Left cardiac atrium (tissue), 4 donors: ENCODE data around the gene CSNK1G1. TPM values are rescaled to one million over a fixed set of nuclear protein-coding genes. Genes with fewer than 3 reads are reported as not detected.
A peak's percentile ranks its signal among the peaks of the same experiment; 100 is the strongest.
"Not testable (repeated sequence)": the region's sequence is repeated elsewhere in the genome, so short reads cannot be mapped to it uniquely, and the experiment has no call there.

ENCODE experiments used
- ATAC-seq, 2 donors: fragments of 200-7000 bp; cut with Tn5 transposase; one replicate each; pipeline ENCODE4 v1.9.1; 2020; ENCODE audit warnings: mild to moderate bottlenecking in 2 of 2, moderate library complexity in 2 of 2
- DNase-seq: peaks from one replicate; pipeline ENCODE4 v3.0.0-alpha.2; 2020
- intact Hi-C, 2 donors: fragments of 100-400 bp; cut with DNase I; formaldehyde crosslinking; loops; one replicate each; pipeline versions ENCODE4 v1.14.1 to v1.15.1; 2022 to 2023
- long read RNA-seq: library from polyadenylated mRNA; unstranded; transcript quantifications from one replicate; pipeline ENCODE4 v2.0.0, GENCODE V29; 2021
- total RNA-seq, 2 donors: library from RNA; stranded (reverse); fragmentation: NEBNext Ultra II Directional; extraction: Animal tissue kit (Norgen Biotek cat#: 25700); gene quantifications; one replicate each; pipeline ENCODE4 v1.2.1, GENCODE V29; 2021
- donor health status: DM: no; HTN: yes; CAD: no.
- donor health status: DM: no; HTN: yes; CAD: no; lungs with severe emphysema.
- donor health status: DM: yes; HTN: yes; CAD: no.
- donor health status: Dilated cardiomyopathy.

CSNK1G1 gene
- 1 to 10 TPM; 8.6 to 9.7 TPM for total RNA-seq
- long read RNA-seq, full-length matches to known transcripts = 5 of 6 reads
- long read RNA-seq, partial matches to known transcripts = 0 of 6 reads
- long read RNA-seq, other reads (novel, unspliced or antisense) = 1 of 6 reads

DNA sequence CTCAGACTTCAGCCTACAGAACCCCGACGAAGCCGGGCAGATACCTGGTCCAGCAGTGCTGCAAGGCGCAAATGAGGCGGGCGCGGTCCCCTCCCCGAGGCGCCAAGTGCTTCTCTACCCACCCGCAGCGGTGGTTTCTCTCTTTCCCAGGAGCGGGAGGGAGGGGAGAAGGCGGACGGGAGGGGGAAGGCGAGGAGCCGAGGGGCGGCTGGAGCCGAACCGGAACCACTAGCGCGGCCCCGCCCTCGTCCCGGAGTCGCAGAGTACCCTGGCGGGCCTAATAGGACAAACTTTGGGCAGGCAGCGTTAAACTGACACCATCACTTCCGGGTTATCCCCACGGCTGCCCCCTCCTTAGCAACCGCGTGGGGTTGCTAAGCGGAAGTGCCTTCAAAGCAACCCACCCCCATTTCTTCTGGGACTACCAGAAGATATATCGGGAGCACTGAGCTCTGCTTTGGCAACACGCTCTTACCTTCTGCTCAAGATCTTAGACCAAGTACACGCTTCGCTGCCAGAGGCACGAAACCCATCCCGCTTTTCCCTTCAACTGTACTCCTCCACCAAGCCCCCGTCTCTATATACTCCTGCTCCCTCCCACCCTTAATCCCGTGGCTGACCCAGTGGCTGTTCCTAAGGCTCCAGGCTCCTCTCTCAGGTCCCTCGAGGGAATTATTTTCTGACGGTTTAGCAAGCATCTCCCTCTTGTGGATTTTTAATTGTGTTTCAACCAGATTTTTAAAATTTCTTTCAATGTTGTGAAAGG is at the start of gene CSNK1G1:
CSNK1G1 (minus strand) TSS at position 230 of the 766 bp plus-strand sequence. CDS start 55,674 bp downstream, outside the sequence.
- ATAC-seq = peak; percentile 99 to 100
- intact Hi-C loops = loop anchor here (10.0 kb wide), 2 partner anchors 141 to 151 kb away; no protein-coding TSS in a partner anchor

DNA sequence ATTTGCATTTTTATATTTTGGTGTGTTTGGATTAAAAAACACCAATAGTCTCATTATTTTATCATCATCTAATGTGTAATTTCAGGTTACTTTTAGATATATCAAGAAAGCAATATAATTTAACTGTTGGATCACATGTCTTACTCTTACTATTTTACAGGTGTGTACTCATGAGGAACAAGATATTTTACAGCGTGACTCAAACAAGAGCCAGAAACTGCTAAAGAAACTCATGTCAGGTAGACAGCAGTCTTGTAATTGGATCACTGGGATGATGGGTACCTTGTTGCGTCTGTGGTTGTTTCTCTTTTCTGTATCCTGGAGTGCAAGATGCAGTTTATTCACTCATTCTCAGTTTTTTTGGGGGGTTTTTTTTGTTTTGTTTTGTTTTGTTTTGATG is 44.6 kb upstream of the CSNK1G1 start:
- no peak for ATAC-seq
- intact Hi-C loops = no loop called here
- no peak for DNase-seq

More for the DNA sequence above, at the start of gene CSNK1G1:
- peak; percentile 97 for DNase-seq

DNA sequence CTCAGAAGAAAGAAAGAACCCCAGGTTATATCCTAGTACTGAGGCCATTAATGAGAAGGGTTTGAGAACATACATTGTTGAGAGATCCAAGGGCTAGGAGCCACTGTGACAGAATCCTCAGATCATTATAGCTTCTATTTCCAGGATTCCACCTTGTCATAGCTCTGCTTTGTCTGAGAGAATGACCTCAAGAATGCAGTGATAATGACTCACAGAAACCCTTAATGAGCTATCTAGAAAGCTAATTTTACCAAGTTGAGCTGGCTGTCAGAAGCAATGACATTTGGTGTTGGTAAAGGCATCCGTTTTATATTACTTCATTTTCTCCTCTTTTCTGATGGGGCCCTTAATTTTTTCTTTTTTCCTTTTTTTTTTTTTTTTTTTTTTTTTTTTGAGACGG is 42.6 kb upstream of the CSNK1G1 start:
- intact Hi-C loops = no loop called here
- ATAC-seq (peak; percentile 67 to 70), DNase-seq (no peak)

DNA sequence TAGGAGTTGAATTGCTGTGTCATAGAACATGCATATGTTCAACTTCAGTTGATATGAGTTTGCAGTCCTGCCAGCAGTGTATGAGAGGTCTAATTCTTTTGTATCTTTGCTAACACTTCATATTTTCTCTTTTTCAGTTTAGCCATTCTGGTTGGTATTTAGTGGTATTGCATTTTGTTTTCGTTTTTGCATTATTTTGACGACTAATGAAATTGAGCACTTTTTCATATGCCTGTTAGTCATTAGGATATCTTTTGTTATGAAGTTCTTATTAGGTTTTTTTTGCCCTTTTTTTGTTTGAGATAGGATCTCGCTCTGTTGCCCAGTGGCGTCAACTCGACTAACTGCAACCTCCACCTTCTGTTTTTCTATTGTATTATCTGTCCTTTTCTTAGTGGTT is 40.8 kb upstream of the CSNK1G1 start:
- DNase-seq (no peak), ATAC-seq (no peak)
- intact Hi-C loops = no loop called here

DNA sequence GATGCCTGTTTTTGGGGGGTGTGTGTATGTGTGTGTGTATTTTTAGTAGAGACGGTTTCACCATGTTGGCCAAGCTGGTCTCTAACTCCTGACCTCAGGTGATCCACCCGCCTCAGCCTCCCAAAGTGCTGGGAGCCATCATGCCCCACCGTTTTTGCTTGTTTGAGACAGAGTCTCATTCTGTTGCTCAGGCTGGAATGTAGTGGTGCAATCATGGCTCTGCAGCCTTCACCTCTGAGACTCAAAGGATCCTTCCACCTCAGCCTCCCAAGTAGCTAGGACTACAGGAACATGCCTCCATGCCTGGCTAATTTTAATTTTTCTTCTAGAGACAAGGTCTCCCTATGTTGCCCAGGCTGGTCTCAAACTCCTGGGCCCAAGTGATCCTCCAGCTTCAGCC is 36.5 kb upstream of the CSNK1G1 start:
- DNase-seq, ATAC-seq, intact Hi-C loops: not testable (repeated sequence)

DNA sequence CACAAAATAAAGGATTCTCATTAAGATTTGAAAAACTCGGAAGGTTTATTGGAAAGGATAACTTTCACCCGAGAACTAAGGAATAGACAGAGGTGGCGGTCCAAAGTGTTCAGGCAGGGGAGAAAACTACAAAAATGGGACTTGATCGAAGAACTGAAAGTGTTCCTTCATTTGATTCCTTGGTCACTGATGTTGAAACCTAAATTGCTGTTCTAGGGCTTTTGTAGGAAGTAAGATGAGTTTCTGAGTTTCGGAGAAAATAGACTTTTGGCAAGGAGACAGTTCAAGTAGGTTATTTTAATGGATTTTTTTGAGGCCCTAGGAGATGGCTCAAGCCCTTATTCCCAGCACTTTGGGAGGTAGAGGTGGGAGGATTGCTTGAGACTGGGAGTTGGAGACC is 33.1 kb upstream of the CSNK1G1 start:
- intact Hi-C loops = loop anchor here in 1 of 2 donors (10.0 kb wide), 1 partner anchor 184 kb away; no protein-coding TSS in a partner anchor
- DNase-seq (no peak), ATAC-seq (no peak)

DNA sequence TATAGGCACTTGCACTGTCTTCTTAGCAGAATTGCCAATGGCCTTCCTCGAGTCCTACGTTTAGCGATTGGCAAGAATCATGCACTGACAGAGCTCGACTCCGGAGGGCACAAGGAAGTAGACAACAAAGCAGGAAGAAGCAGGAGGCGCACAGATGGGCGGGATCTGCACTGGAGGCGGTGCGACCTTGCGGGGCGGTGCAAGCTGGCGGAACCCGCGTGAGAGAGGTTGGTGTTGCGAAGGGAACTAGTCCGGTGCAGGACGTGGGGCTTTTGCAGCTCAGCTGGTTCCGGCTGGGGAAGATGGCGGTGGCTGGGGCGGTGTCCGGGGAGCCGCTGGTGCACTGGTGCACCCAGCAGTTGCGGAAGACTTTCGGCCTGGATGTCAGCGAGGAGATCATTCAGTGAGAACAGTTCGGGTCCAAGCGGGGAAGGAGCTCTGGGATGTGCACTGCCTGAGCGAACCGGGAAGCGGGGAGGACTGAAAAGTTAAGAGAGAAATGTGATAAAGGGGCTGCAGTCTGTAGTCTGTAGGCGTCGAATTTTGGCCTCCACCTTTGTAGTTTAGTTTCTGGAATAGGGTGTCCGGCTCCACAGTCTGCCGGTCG is 31.7 kb upstream of the CSNK1G1 start, which contains the start of gene TRIP4:
TRIP4 (plus strand) TSS at position 275 of the 607 bp plus-strand sequence; CDS start at position 303, 28 bp downstream.
- ATAC-seq (peak; percentile 100), DNase-seq (peak; percentile 96)
- intact Hi-C loops = loop anchor here in 1 of 2 donors (10.0 kb wide), 1 partner anchor 183 kb away; no protein-coding TSS in a partner anchor

DNA sequence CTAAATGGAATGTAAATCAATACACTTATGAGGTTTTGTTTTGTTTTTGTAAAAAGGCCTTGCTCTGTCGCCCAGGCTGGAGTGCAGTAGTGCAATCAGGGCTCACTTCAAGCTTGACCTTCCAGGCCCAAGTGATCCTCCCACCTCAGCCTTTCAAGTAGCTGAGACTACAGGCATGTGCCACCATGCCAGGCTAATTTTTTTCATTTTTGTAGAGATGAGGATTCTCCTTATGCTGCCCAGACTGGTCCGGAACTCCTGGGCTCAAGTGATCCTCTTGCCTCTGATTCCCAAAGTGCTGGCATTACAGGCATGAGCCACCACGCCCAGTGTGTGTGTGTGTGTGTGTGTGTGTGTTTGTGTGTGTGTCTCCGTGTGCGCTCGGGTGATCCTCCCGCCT is 30.3 kb upstream of the CSNK1G1 start:
- intact Hi-C loops = loop anchor here in 1 of 2 donors (10.0 kb wide), 1 partner anchor 181 kb away; no protein-coding TSS in a partner anchor
- ATAC-seq (no peak), DNase-seq (no peak)

DNA sequence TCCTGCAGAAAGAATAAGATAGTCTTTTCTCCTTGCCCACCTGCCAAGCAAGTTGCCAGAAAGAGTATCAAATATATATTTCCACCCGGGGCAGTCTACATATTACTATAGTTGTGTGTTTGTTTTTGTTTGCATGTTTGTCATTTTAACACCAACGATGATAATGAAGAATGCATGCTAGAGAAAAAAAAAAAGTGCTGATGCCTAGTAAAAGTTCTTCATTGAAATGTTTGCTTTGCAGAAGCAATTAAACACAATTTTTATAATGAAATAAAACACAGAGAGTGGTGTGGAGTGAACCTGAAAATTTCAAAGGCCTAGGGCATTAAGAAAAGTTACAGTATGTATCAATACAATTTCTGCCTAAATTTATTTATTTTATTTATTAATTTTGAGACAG is 27.8 kb upstream of the CSNK1G1 start:
- DNase-seq (no peak), ATAC-seq (no peak)
- intact Hi-C loops = loop anchor here in 1 of 2 donors (10.0 kb wide), 1 partner anchor 179 kb away; no protein-coding TSS in a partner anchor

DNA sequence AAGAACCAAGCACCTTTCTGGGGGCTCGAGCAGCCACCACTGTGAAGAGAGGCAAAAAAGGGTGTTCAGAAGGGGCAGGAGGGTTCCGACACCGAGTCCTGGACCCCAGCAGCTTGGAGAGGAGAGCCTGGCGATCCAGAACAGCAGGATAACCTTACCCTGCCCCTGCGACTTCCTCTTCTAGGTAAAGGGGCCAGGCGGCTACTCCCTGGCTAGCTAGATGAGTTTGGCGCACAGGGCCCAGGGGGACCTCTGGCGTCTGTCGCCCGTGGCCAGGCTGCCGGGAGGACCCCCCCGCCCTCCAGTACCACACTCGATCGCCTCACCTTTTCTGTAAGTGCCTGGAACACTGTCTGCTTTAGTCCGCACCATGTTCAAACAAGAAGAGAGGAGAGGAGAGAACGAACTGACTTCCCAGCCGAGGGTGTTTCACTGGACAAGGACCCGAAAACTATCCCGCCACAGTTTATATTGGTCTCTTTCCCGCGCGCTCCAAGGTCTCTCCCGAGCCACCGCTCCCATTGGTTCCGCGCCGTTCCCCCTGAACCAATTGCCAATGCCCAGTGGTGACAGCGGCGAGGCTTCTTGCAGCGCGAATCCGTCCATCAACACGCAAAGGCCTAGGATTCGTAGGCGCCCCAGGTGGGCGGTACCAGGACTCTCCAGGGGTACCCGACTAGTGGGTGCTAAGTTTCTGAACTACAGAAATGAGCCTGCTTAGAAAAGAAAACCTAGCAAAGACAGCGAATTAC is 25.2 kb upstream of the CSNK1G1 start, which contains the start of gene PCLAF:
PCLAF (minus strand) TSS at position 442 of the 752 bp plus-strand sequence; CDS start at position 372, 70 bp downstream.
- intact Hi-C loops = loop anchor here in 1 of 2 donors (10.0 kb wide), 1 partner anchor 176 kb away; no protein-coding TSS in a partner anchor
- ATAC-seq (peak; percentile 100), DNase-seq (peak; percentile 96)

DNA sequence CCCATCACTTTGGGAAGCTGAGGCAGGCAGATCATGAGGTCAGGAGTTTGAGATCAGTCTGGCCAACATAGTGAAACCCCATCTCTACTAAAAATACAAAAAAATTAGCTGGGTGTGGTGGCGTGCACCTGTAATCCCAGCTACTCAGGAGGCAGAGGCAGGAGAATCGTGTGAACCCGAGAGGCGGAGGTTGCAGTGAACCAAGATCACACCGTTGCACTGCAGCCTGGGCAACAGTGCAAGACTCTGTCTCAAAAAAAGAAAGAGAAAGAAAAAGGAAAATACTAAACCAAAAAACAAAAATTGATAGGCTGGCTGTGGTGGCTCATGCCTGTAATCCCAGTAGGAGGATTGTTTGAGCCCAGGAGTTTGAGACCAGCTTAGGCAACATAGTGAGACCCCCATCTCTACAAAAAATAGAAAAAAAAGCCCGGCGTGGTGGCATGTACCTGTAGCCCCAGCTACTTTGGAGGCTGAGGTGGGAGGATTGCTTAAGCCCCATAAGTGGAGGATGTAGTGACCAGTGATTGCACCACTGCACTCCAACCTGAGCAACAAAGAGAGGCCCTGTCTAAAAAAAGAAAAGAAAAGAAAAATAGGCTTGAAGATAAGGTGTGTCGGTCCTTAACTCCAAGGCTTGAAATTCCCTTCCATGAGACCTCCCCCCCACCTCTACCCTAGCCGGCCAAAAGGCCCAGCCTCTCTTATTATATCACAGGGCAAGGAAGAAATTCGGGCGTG is 24.3 kb upstream of the CSNK1G1 start:
- intact Hi-C loops = loop anchor here in 1 of 2 donors (10.0 kb wide), 1 partner anchor 175 kb away; no protein-coding TSS in a partner anchor
- DNase-seq = not testable (repeated sequence)

DNA sequence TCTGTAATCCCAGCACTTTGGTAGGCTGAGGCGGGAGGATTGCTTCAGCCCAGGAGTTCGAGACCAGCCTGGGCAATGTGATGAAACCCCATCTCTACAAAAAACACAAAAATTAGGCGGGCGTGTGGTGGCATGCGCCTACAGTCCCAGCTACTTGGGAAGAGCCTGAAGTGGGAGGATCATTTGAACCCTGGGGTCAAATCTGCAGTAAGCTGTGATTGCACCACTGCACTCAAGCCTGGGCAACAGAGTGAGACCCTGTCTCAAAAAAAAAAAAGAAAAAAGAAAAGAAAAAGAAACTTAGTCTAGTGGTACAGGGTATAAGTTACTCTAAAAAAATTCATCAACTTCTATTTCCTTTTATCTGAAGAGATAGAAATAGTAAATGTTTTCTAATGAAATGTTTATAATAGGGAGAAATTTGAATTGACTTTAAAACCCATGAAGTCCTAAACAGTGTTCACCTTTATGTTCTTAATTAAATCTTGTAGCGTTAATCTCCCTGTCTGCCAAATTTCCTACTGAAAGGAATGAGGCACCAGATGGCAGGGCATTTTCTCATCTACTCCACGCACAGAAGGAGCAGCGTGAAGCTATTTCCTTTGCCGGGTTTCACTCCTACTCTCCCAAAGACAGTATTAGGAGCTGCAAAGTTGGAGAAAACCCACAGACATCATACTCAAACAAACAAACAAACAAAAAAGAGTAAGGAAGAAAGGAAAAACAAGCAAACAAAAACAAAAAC is 23.4 kb upstream of the CSNK1G1 start:
- intact Hi-C loops = no loop called here
- DNase-seq (no peak), ATAC-seq (no peak)

More for the DNA sequence above, 24.3 kb upstream of the CSNK1G1 start:
- ATAC-seq = not testable (repeated sequence)

DNA sequence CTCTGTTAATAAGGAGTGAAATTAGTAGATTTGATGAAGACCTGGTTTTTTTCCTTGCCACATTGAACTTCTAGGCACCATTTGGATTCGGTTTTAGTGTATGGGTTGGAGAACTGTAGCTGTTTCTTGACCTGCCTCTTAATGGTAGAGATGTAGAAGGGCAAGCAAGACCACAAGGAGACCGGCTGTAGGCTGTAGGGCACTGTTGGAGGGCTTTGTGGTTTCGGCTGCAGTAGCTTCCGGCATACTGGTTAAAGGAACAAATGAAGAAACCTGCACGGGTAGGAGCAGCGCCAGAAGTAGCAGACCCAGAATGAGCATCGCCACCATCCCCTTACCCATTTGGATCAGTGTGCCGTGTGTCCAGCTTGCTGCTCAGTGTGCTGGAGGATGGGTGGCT is 17.4 kb upstream of the CSNK1G1 start:
- ATAC-seq = no peak
- intact Hi-C loops = no loop called here
- DNase-seq = no peak

DNA sequence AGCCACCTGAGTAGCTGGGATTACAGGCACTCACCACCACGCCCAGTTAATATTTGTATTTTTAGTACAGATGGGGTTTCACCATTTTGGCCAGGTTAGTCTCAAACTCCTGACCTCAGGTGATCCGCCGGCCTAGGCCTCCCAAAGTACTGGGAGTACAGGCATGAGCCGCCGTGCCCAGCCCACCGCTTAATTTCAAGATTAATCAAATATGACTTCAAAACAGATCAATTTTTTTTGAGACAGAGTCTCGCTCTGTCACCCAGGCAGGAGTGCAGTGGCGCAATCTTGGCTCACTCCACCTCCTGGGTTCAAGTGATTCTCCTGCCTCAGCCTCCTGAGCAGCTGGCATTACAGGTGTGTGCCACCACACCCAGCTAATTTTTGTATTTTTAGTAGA is 15.4 kb upstream of the CSNK1G1 start:
- intact Hi-C loops, DNase-seq, ATAC-seq: not testable (repeated sequence)

DNA sequence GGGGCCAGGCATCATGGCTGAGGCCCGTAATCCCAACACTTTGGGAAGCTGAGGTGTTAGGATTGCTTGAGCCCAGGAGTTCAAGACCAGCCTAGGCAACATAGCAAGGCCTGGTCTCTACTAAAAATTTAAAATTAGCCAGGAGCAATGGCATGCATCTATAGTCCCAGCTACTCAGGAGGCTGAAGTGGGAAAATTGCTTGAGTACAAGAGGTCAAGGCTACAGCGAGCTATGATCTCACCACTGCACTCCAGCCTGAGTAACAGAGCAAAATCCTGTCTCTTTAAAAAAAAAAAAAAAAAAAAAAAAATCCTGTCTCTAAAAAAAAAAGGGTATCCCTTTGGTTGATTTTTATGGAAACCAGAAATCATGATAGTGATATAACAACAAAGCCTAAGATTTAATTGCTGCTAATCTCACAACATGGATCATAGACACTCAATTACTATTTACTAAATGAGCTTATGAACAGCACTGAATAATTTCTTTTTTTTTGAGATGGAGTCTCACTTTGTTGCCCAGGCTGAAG is 13.2 kb upstream of the CSNK1G1 start:
- ATAC-seq (no peak), DNase-seq (no peak)
- intact Hi-C loops = no loop called here

DNA sequence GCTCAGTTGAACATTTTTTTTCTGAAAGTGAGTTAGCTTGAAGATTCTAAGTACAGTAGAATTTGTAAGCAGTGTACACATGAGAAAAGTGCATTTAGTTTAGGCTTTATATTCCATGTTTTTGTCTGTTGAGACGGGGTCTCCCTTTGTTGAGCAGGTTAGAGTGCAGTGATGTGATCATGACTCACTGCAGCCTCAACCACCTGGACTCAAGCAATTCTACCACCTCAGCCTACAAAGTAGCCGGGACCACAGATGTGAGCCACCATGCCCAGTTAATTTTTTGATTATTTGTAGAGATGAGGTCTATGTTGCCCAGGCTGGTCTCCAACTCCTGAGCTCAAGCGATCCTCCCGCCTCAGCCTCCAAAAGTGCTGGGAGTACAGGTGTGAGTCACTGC is 5.3 kb upstream of the CSNK1G1 start:
- DNase-seq = no peak
- intact Hi-C loops = no loop called here
- no peak for ATAC-seq

DNA sequence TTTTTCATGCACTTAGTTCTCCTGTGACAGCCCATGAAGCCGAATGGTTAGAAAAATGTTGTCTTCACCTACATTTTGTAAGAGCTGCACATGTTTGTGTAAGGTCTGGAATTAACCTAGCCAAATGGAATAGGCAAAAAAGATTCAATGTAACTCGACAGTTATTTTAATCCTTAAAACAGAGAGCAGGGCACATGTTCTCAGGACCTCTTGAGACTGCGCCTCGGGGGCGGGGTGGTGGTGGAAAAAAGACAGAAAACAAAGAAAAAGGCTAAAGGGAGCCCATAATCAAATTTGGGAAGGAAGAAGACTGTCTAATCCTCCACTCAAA is 702 bp upstream of the CSNK1G1 start:
- ATAC-seq = no peak
- DNase-seq = no peak
- intact Hi-C loops = loop anchor here (10.0 kb wide), 2 partner anchors 142 to 152 kb away; no protein-coding TSS in a partner anchor
